ENCODE measurements around the gene DAB2.

Gene DAB2

DNA sequence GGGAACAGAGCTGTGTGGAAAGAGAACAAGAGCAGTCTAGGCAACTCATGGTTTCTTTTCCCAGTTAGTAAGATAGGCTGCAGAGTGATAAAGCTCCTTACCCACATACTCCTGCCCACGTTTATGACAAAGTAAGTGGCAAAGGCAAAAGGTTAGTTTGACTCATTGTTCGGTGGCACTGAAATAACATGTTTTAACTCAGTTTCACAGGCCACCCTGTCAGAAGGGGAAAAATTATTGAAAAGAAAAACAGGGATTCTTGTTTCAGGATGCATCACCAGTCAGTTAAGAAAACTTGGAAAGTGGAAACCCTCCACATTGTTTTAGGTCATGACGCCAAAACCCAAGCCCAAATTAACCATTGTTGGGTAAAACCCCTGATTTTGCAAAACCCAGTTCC, 22.3 kb upstream of the DAB2 start:
- no peak for DNase-seq

DNA sequence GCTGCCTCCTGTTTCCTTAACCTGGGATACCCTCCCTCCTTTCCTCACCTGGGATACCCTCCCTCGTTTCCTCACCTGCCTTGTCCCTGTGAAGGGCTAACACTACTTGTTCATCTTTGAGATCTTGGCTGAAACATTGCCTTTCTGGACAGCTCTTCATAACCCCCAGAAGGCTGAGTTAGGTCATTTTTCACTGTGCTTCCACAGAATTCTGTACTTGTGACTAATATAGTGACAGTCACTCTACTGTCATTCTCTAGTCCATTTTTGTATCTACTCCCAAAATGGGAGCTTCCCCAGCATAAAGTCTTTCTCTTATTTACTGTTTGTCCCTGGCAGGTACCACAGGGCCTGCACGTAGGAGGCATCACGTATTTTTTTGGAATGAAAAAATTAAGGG, 21.5 kb upstream of the DAB2 start:
- no peak for DNase-seq

DNA sequence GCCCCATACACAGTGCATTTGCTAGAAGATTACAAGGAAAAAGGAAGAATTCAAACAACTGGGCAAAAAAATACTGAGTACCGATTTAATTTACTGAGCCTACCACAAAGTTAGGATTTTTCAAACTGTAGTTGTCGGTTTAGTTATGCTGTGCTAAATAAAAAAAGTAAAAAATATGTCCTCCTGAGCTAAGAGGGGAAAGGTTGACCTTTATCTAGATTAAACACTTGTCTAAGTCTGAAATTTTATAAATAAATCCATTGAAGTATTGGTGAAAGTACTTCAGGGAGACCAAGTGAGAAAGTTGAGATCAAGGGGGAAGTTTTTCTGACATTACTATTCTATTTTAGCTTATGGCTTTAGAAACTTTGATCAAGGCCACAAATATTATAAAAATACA, 19.1 kb upstream of the DAB2 start:
- no peak for DNase-seq

DNA sequence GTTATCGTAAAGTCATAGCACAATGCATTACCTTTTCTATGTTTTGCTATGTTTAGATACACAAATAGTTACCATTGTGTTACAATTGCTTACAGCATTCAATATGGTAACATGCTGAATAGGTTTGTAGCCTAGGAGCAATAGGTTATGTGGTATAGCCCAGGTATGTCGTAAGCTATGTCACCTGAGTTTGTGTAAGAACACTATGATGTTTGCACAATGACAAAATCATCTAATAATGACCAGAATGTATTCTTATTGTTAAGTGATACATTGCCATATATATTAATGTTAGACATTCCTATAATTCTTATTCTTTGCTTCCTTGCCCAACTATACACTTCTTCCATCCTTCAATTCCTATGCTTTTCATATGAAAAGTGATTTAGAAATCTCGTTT, 18.2 kb upstream of the DAB2 start:
- no peak for DNase-seq

- no peak for DNase-seq
These were observed 17.1 kb upstream of the DAB2 start for GRCh38 chr5:39441838-39442237.

DNA sequence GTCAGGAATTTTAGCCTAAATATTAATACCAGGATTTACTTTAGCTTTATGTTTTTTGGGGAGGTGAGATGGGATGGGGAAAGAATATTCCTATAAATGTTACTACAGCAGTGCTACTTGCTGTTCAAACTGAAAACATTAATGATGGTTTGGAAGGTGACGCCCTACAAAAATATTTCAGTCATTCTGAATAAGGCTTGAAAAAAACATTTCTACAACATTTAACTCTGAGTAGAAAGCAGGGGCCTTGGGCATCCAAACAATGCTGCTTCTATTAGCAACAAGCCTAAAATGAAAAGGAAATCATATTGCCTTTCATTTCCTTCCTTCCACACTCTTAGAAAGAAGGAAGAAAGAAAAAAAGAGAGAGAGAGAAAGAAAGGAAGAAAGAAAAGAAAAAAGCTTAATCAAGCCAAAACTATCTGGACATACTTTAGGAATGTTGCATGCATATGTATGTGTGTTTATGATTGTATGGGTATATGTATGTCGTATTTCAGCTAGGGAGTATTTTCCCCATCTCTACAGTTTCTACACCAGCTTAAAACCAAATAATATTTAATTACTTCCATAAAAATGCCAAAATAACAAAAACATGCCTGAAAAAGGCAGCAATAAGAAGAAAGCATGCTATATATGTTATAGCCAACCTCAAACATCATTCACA, 16.3 kb upstream of the DAB2 start:
- no peak for DNase-seq

DNA sequence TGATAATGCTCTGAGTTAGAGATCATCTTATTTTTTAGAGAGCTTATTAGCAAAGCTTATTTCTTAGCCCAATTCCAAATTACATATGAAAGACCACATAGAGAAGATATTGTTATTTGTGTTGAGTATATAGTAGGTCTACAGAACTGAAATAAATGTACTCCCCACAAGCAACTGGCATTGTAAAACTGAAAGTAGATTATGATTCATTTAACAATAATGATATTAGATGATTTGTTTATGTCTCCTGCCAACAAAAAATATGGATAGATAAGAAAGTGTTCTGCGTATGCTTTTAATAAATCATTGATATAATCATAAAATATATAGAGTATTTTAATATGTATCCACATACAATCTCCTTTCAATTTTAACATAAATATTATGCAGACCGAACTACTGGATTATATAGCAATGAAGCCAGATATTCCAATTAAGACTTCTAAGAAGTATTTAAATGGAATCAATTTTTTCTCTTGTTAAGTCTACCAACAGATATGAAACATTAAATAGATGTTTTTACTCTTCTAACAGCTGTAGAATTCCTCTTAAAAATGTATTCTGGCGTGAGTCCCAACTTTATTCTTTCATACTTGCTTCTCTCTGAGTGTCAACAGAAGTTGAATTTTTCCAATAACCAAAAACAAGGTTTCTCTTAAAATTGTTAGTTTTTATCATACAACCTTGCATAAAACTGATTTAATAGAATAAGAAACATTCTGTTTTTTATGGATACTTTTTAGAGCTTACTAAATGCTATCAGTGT, 15.6 kb upstream of the DAB2 start:
- DNase-seq, result no peak

DNA sequence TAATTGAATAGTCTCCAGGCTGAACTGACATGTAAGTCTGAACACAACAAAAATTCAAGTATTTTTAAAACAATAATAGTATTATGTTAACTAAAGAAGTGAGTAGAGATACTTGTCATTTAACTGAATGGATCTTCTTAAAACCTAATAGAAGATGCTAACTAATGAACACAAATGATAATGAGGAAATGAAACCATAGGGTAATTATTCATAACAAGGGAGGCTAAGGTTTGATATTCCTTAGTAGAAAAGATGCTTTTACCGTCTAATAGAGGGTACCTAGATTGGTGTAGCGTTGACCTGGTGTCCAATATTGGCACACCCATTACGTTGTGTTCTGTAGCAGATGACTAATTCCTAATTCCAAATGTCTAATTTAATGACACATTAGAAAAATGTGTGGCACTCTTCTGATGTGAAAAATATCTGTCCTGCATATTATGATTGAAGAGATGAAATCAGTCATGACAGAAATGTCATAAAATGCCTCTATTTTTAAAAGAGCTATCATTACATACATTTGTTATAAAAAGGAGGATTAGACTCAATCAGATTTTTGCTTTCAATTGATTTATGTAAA, 14.9 kb upstream of the DAB2 start:
- DNase-seq, result no peak

- DNase-seq, result no peak
These were observed 12.7 kb upstream of the DAB2 start for GRCh38 chr5:39437467-39437866.

- DNase-seq, result no peak
These were observed 9.1 kb upstream of the DAB2 start for GRCh38 chr5:39433848-39434247.

DNA sequence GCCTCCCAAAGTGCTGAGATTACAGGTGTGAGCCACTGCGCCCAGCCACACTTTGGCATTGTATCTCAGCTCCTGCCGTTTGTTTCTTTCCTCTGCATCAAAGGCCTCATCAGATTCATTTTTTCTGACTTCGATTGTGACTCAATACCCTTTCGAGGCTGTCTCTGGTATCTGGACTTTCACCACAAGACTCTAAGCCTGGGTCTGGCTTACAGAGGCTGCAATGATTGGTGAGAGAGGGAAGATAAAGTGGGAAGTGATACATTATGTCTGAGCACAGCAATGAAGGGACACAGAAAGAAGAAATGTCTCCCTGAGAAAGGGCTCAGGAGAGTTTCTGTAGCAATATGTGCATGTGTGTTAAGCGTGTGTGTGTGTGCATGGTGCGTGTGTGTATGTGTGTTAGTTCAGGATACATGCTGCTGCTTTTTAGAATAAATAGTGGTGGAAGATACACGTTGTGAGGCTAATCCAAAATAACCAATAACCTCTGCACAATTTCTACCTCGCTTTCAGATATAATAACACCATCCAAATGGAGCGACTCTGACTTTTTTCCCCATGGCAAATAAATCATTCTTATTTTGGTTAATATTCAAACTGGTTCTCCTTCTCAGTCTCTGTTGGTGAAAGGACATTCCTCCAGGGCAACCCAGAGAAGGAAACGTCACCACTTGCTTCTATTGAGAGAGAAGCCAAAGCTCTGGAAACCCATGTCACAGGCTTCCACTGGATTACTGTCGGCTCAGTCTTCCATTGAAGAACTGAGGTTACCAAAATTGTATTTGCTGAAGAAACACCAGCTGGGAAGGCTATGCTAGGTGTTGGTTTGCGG, 8.1 kb upstream of the DAB2 start:
- no peak for DNase-seq

- no peak for DNase-seq
These were observed 5.7 kb upstream of the DAB2 start for GRCh38 chr5:39430461-39430860.

DNA sequence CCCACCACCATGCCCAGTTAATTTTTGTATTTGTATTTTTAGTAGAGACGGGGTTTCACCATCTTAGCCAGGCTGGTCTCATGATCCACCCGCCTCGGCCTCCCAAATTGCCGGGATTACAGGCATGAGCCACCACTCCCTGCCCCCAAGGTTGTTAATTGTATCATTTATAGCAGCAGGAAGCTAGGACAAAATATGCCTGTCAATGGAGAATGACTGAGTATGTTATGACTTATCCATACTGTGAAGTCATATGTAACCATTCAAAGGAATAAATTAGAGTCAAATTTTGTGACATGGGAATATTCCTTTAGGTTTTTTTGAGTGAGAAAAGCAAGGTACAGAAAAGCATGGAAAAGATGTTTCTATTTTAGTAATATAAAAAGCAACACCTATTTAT, 3.9 kb upstream of the DAB2 start:
- no peak for DNase-seq

- no peak for DNase-seq
These were observed 2.9 kb upstream of the DAB2 start for GRCh38 chr5:39427633-39428032.

GRCh38 chr5:39427229-39427628, 2.4 kb upstream of the DAB2 start:
- no peak for DNase-seq

- no peak for DNase-seq
These were observed 1.9 kb upstream of the DAB2 start for GRCh38 chr5:39426746-39427105.

DNA sequence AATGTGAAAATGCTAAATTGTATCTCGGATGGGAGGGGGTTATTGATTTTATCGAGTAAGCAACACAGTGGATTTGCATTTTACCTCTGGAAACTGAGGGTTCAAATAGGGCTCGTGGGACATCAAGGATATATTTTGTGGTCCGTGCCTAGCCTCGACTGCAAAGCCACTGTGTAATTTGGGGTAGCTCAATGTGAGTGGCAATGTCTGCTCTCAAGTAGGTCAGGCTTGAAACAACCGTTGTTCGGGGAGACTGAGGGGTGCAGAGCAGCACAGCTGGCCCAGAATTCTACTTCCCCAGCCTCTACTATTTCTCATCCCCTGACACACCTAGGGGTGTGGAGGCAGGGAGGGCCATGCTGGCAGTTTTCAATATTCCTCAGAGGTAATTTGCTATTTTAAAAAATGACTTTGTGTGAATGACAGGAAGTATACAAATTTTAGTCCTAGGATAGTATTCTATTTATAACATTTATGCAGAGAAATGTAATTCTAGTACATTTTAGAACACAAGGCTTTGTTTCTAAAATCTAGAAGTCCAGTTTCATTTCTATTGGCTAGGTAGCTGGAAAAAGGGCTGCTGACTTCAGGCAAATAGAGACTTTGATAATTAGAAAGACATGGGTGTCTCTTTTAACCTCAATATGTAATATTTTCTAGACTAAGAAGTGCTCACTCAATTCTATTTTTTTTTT, 1.4 kb upstream of the DAB2 start:
- no peak for DNase-seq

- DNase-seq, result no peak
These were observed 1.4 kb downstream of the DAB2 start for GRCh38 chr5:39423331-39423751.

DNA sequence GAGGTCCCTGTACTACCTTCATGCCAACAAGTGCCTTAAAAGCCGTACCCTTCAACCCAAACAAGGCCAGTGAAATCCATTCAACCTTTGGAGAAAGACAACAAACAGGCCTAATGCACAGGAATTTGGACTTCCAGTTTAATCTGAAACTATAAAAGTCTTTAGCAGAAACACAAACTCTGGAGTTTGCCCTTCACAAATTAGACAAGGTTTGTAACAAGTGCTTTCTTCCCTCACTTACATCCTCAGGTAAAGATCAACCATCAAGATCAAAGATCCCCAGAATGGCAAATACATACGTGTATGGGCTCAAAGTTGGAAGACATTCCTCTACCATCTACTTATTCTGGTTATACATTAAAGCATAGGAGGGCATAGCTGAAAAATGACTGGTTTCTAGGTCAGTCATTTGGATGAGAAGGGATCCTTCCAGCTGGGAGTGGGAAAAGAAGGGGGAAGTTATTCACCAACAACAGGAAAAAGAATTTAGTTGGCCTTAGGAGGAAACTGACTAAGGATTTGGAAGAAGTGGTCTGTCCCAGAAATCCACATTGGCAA, 2.0 kb downstream of the DAB2 start:
- no peak for DNase-seq

GRCh38 chr5:39422036-39422606, 2.7 kb downstream of the DAB2 start:
- no peak for DNase-seq

DNA sequence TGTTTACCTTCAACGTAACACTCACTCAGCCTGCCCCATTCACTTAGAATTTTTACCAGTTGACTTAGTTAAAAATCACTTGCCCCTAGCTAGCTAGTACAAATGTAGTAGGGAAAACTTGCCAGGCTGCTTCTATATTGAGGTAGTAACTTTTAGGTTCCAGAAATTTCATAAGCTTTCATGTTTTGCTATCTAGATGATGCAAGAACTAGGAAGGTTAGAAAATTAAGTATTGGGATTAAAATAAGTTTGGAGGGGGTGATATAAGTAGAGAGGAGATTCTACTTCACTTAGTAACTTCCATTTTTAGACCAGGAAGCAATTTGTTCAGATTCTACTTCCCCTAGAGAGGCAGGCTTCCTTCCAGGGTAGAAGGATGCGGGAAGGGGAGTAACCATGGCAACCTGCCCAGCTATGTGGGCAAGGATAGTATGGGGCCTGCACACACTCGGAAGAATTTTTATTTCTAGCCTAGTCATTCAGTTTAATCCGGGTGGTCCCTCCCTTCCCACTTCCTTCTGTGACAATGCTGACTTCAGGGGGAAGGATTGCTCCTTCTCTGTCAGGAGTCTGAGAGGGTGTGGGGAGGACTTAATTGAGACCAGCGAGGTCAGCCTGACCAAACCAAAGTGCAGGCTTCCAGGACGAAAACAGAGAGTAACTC, 4.2 kb downstream of the DAB2 start:
- DNase-seq, result no peak

- DNase-seq, result no peak
These were observed 5.0 kb downstream of the DAB2 start for GRCh38 chr5:39419796-39420195.

Measured in effector CD8-positive, alpha-beta T cell (primary cell).